ENCODE results near the gene CYB5D1.

Gene CYB5D1

GRCh38 chr17:7845359-7846062 is 12.3 kb upstream of the CYB5D1 start:
- DNase-seq: no peak

- no peak for DNase-seq
These were observed 11.6 kb upstream of the CYB5D1 start for GRCh38 chr17:7846063-7846735.

- DNase-seq: no peak
These were observed 10.8 kb upstream of the CYB5D1 start for GRCh38 chr17:7846765-7847661.

- DNase-seq: no peak
These were observed 9.6 kb upstream of the CYB5D1 start for GRCh38 chr17:7848131-7848579.

GRCh38 chr17:7848739-7849129 is 9.1 kb upstream of the CYB5D1 start:
- no peak for DNase-seq

- no peak for DNase-seq
These were observed 8.6 kb upstream of the CYB5D1 start for GRCh38 chr17:7849130-7849750.

GRCh38 chr17:7849751-7850504 is 7.9 kb upstream of the CYB5D1 start:
- no peak for DNase-seq

- no peak for DNase-seq
These were observed 6.9 kb upstream of the CYB5D1 start for GRCh38 chr17:7850701-7851437.

- DNase-seq: peak; percentile 64
These were observed 6.2 kb upstream of the CYB5D1 start for GRCh38 chr17:7851438-7852261.

GRCh38 chr17:7852262-7852670 is 5.5 kb upstream of the CYB5D1 start:
- DNase-seq: no peak

- DNase-seq: no peak
These were observed 4.7 kb upstream of the CYB5D1 start for GRCh38 chr17:7852919-7853690.

GRCh38 chr17:7853691-7854038 is 4.1 kb upstream of the CYB5D1 start:
- DNase-seq: no peak

GRCh38 chr17:7854078-7854777 is 3.6 kb upstream of the CYB5D1 start:
- DNase-seq: no peak

GRCh38 chr17:7854851-7855659 is 2.7 kb upstream of the CYB5D1 start, which contains the start of gene TMEM88:
Gene TMEM88 (plus strand): TSS chr17:7855066. CDS start chr17:7855075, 9 bp downstream.
- no peak for DNase-seq

- DNase-seq: no peak
These were observed 2.2 kb upstream of the CYB5D1 start for GRCh38 chr17:7855660-7856010.

GRCh38 chr17:7856011-7856810 is 1.6 kb upstream of the CYB5D1 start:
- no peak for DNase-seq
